Kidney (tissue), 22 donors: Measurements from ENCODE around the gene MKNK2. TPM values are rescaled to one million over a fixed set of nuclear protein-coding genes. Genes with fewer than 3 reads are reported as not detected.

Source experiments
- DNase-seq, 5 donors: peaks; one replicate each; pipeline ENCODE4 v3.0.0-alpha.2; 2013 to 2020
- FAIRE-seq: peaks from 2 replicates; lab custom pipeline; 2012; peaks lifted over from hg19 to GRCh38; lab: Jason Lieb, UNC
- H3K27ac ChIP-seq, 2 donors: one replicate each; pipeline ENCODE4 v1.7.0; 2013; ENCODE audit warnings: low read depth in 2 of 2, low read length in 2 of 2, inconsistent platforms in 1 of 2
- H3K27me3 ChIP-seq: one replicate; pipeline ENCODE4 v1.7.1; 2013; ENCODE audit warnings: low read length, inconsistent platforms; ENCODE audit not compliant: control insufficient read depth, insufficient read depth
- H3K36me3 ChIP-seq, 3 donors: one replicate each; pipeline versions ENCODE4 v1.7.0 to v1.7.1; 2013; ENCODE audit warnings: low read length in 3 of 3, control low read depth in 1 of 3, inconsistent platforms in 1 of 3; ENCODE audit not compliant: insufficient read depth in 3 of 3, control insufficient read depth in 2 of 3
- H3K4me1 ChIP-seq, 3 donors: one replicate each; pipeline versions ENCODE4 v1.7.0 to v1.7.1; 2013; ENCODE audit warnings: low read length in 3 of 3, inconsistent platforms in 1 of 3, low read depth in 1 of 3; ENCODE audit not compliant: control insufficient read depth in 2 of 3, insufficient read depth in 2 of 3
- H3K4me3 ChIP-seq, 3 donors: one replicate each; pipeline versions ENCODE4 v1.7.0 to v1.8.1; 2013; ENCODE audit warnings: low read length in 3 of 3, control low read depth in 1 of 3, inconsistent platforms in 1 of 3
- H3K9ac ChIP-seq, 3 donors: one replicate each; pipeline versions ENCODE4 v1.7.0 to v1.7.1; 2013; ENCODE audit warnings: low read length in 3 of 3, control low read depth in 1 of 3, inconsistent platforms in 1 of 3
- H3K9me3 ChIP-seq, 3 donors: one replicate each; pipeline versions ENCODE4 v1.7.0 to v1.7.1; 2013; ENCODE audit warnings: low read length in 3 of 3, control low read depth in 1 of 3, inconsistent platforms in 1 of 3; ENCODE audit not compliant: control insufficient read depth in 2 of 3, insufficient read depth in 1 of 3
- intact Hi-C: fragments of 100-400 bp; cut with DNase I; formaldehyde crosslinking; loops from one replicate; pipeline ENCODE4 v1.11.1; 2022
- long read RNA-seq, 10 donors: library from polyadenylated mRNA in 1 of 10; unstranded in 1 of 10; transcript quantifications; one replicate each; pipeline ENCODE4 v2.0.0 and lab custom pipeline, GENCODE V29; 2021 to 2026
- polyA plus RNA-seq: library from polyadenylated mRNA; stranded (reverse); fragments of 350-450 nt; fragmentation: Illumina TruSeq; extraction: RNeasy Lipid Tissue Mini Kit (QIAGEN cat#74804); gene quantifications from one replicate; pipeline ENCODE4 v1.2.3, GENCODE V29; 2014; ENCODE audit warnings: low read depth, low replicate concordance; ENCODE audit not compliant: insufficient read depth
- total RNA-seq: library from RNA; stranded (reverse); fragmentation: NEBNext Ultra II Directional; extraction: Animal tissue kit (Norgen Biotek cat#: 25700); gene quantifications from one replicate; pipeline ENCODE4 v1.2.1, GENCODE V29; 2021
- TF ChIP-seq, protein P1 (sequence below): IDR thresholded peaks from 3 replicates; pipeline ENCODE4 v1.5.1; 2012; ENCODE audit warnings: mild to moderate bottlenecking, moderate library complexity, borderline replicate concordance; ENCODE audit not compliant: insufficient read depth; ENCODE audit errors: extremely low read depth
- donor health status: control.
- donor health status: control.
- donor health status: control.
- donor health status: control.
- donor health status: control.
- donor health status: DM: yes; HTN: yes; CAD: no.
- donor health status: Normal renal cell carcinoma (clear cell type).

Gene MKNK2
- total RNA-seq (190 TPM), polyA plus RNA-seq (67.2 TPM)
- long read RNA-seq, donor 1, partial matches to known transcripts = 0 of 4 reads
- long read RNA-seq, donor 1, other reads (novel, unspliced or antisense) = 0 of 4 reads
- long read RNA-seq, donor 2, full-length matches to known transcripts = 15 of 20 reads
- long read RNA-seq, donor 2, partial matches to known transcripts = 0 of 20 reads
- long read RNA-seq, donor 2, other reads (novel, unspliced or antisense) = 5 of 20 reads
- long read RNA-seq, donor 3, transcript MKNK2-201 (14 exons, 3,774 nt) = minor isoform, 8 of 31 reads
- long read RNA-seq, donor 3, transcript MKNK2-202 (14 exons, 1,744 nt) = major isoform, 10 of 31 reads
- long read RNA-seq, donor 3, partial matches to known transcripts = 0 of 31 reads
- long read RNA-seq, donor 3, other reads (novel, unspliced or antisense) = 10 of 31 reads
- long read RNA-seq, donor 4, transcript MKNK2-202 (14 exons, 1,744 nt) = major isoform, 8 of 23 reads
- long read RNA-seq, donor 4, transcript MKNK2-201 (14 exons, 3,774 nt) = minor isoform, 6 of 23 reads
- long read RNA-seq, donor 4, partial matches to known transcripts = 0 of 23 reads
- long read RNA-seq, donor 4, other reads (novel, unspliced or antisense) = 7 of 23 reads
- long read RNA-seq, donor 5 = 0 reads
- long read RNA-seq, donor 6, partial matches to known transcripts = 0 of 6 reads
- long read RNA-seq, donor 6, other reads (novel, unspliced or antisense) = 0 of 6 reads
- long read RNA-seq, donor 7, transcript MKNK2-202 (14 exons, 1,744 nt) = major isoform, 10 of 106 reads
- long read RNA-seq, donor 7, partial matches to known transcripts = 6 of 106 reads
- long read RNA-seq, donor 7, other reads (novel, unspliced or antisense) = 90 of 106 reads
- long read RNA-seq, donor 8, partial matches to known transcripts = 0 of 6 reads
- long read RNA-seq, donor 8, other reads (novel, unspliced or antisense) = 0 of 6 reads
- long read RNA-seq, donor 9, partial matches to known transcripts = 8 of 15 reads
- long read RNA-seq, donor 9, other reads (novel, unspliced or antisense) = 0 of 15 reads
- long read RNA-seq, donor 10, transcript MKNK2-201 (14 exons, 3,774 nt) = major isoform, 8 of 96 reads
- long read RNA-seq, donor 10, transcript MKNK2-202 (14 exons, 1,744 nt) = minor isoform, 6 of 96 reads
- long read RNA-seq, donor 10, partial matches to known transcripts = 72 of 96 reads
- long read RNA-seq, donor 10, other reads (novel, unspliced or antisense) = 7 of 96 reads

DNA sequence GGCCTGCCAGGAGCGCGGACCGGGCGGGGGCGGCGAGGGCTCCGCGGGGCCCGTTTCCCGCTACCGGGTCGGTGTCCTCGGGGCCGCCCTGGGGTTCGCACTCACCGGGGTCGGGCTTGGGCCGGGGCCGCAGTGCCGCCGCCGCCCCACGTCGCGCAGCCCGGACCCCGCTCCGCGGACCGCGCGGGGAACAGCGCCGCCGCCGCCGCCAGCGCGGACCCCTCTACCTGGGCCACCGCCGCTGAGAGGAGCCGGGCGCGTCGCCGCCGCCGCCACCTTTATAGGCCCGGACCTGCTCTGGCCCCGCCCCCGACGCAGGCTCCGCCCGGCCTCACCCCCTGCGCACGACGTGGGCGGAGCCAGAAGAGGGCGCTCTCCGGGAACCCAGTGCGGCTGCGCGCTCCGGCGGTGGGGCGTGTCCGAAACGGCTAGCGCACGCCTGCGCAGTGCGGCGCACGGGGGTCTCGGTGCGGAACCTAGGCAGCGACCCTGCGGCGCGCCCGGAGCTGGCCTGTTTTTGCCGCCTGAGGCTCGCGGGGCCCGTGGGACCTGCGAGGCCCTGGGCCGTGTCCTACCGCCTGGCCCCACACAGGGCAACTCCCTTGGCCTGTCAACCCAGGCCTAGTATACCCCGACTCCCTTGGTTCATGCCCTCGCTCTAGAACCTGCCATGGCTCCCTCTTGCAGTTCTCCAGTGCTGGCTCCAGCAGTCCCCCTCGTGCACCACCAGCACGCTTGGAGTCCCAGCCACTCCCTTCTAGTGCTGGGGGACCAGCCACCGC is at the start of gene MKNK2:
Gene MKNK2, minus strand, starts transcription at position 254 of the 782 bp plus-strand sequence. CDS start 393 bp downstream, outside the sequence.
- H3K4me1 ChIP-seq = peaks cover 0 to 55% (median 30%) of the 10 kb centered on the region in 3 donors
- no peaks in the 10 kb centered on the region for H3K27me3 ChIP-seq
- no peaks in the 10 kb centered on the region for H3K9me3 ChIP-seq
- TF ChIP-seq, protein P1, sequence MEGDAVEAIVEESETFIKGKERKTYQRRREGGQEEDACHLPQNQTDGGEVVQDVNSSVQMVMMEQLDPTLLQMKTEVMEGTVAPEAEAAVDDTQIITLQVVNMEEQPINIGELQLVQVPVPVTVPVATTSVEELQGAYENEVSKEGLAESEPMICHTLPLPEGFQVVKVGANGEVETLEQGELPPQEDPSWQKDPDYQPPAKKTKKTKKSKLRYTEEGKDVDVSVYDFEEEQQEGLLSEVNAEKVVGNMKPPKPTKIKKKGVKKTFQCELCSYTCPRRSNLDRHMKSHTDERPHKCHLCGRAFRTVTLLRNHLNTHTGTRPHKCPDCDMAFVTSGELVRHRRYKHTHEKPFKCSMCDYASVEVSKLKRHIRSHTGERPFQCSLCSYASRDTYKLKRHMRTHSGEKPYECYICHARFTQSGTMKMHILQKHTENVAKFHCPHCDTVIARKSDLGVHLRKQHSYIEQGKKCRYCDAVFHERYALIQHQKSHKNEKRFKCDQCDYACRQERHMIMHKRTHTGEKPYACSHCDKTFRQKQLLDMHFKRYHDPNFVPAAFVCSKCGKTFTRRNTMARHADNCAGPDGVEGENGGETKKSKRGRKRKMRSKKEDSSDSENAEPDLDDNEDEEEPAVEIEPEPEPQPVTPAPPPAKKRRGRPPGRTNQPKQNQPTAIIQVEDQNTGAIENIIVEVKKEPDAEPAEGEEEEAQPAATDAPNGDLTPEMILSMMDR = peak; percentile 72
- FAIRE-seq (no peak), DNase-seq (peak; percentile 94 to 98 (median 96))
- peak within 1 kb of the TSS; percentile 33 to 99 (median 98) for H3K9ac ChIP-seq
- H3K4me3 ChIP-seq = peak within 1 kb of the TSS; percentile 66 to 95 (median 85)
- intact Hi-C loops = no loop called here
- H3K36me3 ChIP-seq = peaks cover 0 to 14% (median 0%) of the 10 kb centered on the region in 3 donors
- H3K27ac ChIP-seq = peak within 1 kb of the TSS; percentile 98

DNA sequence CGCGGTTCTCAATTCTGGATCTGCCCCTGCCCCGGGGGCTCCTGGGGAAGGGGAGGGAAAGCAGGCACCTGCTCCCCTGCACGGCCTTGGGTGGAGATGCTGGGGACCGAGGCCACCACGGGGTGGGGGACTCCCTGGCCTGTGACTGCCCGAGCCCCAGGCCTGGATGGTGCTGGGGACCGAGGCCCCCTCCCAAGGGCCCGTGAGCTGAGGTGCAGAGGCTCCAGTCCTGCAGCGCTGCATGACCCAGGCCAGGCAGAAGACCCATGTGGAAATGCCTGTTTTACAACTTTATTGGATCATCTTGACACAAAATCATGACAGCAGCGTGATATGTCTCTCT is 49.6 kb upstream of the MKNK2 start:
- peaks cover 0 to 17% (median 6%) of the 10 kb centered on the region in 3 donors for H3K36me3 ChIP-seq
- TF ChIP-seq, protein P1 = no peak
- no peak overlapping the region for H3K9ac ChIP-seq
- no peaks in the 10 kb centered on the region for H3K27me3 ChIP-seq
- intact Hi-C loops = no loop called here
- DNase-seq = no peak
- no peak for FAIRE-seq
- H3K4me3 ChIP-seq = no peak overlapping the region
- H3K9me3 ChIP-seq = no peaks in the 10 kb centered on the region
- H3K4me1 ChIP-seq = peaks cover 0 to 8% (median 6%) of the 10 kb centered on the region in 3 donors
- H3K27ac ChIP-seq = no peak overlapping the region
